ENCODE measurements around the gene RBCK1. TPM values are rescaled to one million over a fixed set of nuclear protein-coding genes. Genes with fewer than 3 reads are reported as not detected.

RBCK1 gene
- total and polyA plus RNA-seq, 9 of the 15 experiments (the other 6 are each of a cell fraction or from before 2014, with no cell fraction given) = 5.9 to 59.3 (median 26.5) TPM

DNA sequence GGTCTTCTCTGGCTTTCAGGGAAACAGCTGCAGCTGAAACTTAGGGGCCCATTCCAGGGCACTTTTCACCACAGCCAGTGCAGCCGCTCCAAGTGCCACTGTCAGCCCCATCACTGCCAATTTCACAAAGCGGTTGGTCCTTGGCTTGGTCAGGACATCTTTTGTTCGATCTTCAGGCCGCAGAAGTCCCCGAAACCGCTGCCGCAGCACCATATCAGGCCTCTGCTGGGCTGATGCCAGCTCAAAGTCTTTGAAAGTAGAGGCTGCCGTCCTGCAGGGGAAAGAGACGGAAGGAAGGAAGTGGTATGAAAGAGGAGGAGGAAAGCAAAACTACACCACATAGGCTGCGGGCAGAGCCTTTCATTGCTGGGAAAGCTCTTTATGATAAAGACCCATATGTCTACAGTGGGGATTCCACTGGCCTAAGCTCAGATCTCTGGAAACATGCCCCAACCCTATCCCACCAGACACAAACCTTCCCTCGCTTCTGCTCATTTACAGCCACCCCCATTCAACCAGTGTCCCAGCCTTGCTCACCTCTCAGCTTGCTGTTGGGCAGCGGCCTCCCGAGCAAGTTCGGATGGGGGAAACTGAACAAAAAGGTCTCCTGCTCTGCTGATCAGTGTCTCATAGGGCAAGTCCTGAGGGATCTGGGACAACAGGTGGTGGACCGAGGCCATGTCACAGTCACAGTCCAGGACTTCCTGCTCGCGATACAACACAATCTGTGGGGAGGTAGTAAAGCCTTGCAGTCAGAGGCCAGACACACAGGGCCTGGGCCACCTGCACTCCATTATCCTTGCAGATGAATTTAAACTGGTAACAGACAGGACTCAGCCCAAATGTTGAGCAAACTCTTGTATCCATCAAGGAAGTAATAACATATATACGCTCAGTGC is 30.7 kb downstream of the RBCK1 start:
- no peak for FAIRE-seq
- H3K36me3 ChIP-seq (ENCODE audit: control insufficient read depth, insufficient read depth, low read length) = peaks cover 86% of the 10 kb centered on the region
- TF ChIP-seq FOXK1 (CRISPR knock-in tag; IDR thresholded peaks at IDR 0.05; ENCODE audit: borderline replicate concordance) = no peak
- no peak for TF ChIP-seq ZNF699 (CRISPR knock-in tag; IDR thresholded peaks at IDR 0.05; ENCODE audit: insufficient replicate concordance)
- TF ChIP-seq, protein P1, sequence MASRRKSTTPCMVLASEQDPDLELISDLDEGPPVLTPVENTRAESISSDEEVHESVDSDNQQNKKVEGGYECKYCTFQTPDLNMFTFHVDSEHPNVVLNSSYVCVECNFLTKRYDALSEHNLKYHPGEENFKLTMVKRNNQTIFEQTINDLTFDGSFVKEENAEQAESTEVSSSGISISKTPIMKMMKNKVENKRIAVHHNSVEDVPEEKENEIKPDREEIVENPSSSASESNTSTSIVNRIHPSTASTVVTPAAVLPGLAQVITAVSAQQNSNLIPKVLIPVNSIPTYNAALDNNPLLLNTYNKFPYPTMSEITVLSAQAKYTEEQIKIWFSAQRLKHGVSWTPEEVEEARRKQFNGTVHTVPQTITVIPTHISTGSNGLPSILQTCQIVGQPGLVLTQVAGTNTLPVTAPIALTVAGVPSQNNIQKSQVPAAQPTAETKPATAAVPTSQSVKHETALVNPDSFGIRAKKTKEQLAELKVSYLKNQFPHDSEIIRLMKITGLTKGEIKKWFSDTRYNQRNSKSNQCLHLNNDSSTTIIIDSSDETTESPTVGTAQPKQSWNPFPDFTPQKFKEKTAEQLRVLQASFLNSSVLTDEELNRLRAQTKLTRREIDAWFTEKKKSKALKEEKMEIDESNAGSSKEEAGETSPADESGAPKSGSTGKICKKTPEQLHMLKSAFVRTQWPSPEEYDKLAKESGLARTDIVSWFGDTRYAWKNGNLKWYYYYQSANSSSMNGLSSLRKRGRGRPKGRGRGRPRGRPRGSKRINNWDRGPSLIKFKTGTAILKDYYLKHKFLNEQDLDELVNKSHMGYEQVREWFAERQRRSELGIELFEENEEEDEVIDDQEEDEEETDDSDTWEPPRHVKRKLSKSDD (conservative IDR thresholded peaks at IDR 0.05; ENCODE audit: low read length) = no peak
- no peak for TF ChIP-seq TGIF2 (CRISPR knock-in tag; IDR thresholded peaks at IDR 0.05)
- TF ChIP-seq ZKSCAN3 (CRISPR knock-in tag; IDR thresholded peaks at IDR 0.05) = no peak
- no peak for TF ChIP-seq E2F3 (CRISPR knock-in tag; IDR thresholded peaks at IDR 0.05)
- no peak for TF ChIP-seq SREBF2 (CRISPR knock-in tag; IDR thresholded peaks at IDR 0.05)
- TF ChIP-seq, protein P2, sequence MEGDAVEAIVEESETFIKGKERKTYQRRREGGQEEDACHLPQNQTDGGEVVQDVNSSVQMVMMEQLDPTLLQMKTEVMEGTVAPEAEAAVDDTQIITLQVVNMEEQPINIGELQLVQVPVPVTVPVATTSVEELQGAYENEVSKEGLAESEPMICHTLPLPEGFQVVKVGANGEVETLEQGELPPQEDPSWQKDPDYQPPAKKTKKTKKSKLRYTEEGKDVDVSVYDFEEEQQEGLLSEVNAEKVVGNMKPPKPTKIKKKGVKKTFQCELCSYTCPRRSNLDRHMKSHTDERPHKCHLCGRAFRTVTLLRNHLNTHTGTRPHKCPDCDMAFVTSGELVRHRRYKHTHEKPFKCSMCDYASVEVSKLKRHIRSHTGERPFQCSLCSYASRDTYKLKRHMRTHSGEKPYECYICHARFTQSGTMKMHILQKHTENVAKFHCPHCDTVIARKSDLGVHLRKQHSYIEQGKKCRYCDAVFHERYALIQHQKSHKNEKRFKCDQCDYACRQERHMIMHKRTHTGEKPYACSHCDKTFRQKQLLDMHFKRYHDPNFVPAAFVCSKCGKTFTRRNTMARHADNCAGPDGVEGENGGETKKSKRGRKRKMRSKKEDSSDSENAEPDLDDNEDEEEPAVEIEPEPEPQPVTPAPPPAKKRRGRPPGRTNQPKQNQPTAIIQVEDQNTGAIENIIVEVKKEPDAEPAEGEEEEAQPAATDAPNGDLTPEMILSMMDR (IDR thresholded peaks at IDR 0.05 in 2 of 3, conservative IDR thresholded peaks at IDR 0.05 in 1 of 3; ENCODE audit: insufficient read depth in 2 of 3, low read depth in 1 of 3, low read length in 3 of 3) = no peak
- no peak for TF ChIP-seq THRAP3 (IDR thresholded peaks at IDR 0.05; ENCODE audit: borderline replicate concordance)
- no peak for TF ChIP-seq ZSCAN32 (CRISPR knock-in tag; IDR thresholded peaks at IDR 0.05)
- no peak for TF ChIP-seq ZNF696 (CRISPR knock-in tag; conservative IDR thresholded peaks at IDR 0.05)
- TF ChIP-seq, protein P3, sequence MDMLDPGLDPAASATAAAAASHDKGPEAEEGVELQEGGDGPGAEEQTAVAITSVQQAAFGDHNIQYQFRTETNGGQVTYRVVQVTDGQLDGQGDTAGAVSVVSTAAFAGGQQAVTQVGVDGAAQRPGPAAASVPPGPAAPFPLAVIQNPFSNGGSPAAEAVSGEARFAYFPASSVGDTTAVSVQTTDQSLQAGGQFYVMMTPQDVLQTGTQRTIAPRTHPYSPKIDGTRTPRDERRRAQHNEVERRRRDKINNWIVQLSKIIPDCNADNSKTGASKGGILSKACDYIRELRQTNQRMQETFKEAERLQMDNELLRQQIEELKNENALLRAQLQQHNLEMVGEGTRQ (CRISPR knock-in tag; IDR thresholded peaks at IDR 0.05) = no peak
- TF ChIP-seq, protein P4, sequence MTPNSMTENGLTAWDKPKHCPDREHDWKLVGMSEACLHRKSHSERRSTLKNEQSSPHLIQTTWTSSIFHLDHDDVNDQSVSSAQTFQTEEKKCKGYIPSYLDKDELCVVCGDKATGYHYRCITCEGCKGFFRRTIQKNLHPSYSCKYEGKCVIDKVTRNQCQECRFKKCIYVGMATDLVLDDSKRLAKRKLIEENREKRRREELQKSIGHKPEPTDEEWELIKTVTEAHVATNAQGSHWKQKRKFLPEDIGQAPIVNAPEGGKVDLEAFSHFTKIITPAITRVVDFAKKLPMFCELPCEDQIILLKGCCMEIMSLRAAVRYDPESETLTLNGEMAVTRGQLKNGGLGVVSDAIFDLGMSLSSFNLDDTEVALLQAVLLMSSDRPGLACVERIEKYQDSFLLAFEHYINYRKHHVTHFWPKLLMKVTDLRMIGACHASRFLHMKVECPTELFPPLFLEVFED (CRISPR knock-in tag; conservative IDR thresholded peaks at IDR 0.05) = no peak
- TF ChIP-seq POU5F1 (IDR thresholded peaks at IDR 0.05; ENCODE audit: borderline replicate concordance, low read depth, low read length, partially characterized antibody) = no peak

More for the DNA sequence above, 30.7 kb downstream of the RBCK1 start:
- Histone ChIP-seq H2AFZ (ENCODE audit: low read depth, low read length) (no peak overlapping the region), H3K4me2 (ENCODE audit: insufficient read depth, low read length) (no peak overlapping the region), H3K27me3 (ENCODE audit: control insufficient read depth in 2 of 2, insufficient read depth in 2 of 2, low read length in 2 of 2) (no peaks in the 10 kb centered on the region), H3K4me1 (replicated peaks in 1 of 2; ENCODE audit: control insufficient read depth in 2 of 2, insufficient read depth in 2 of 2, low read length in 2 of 2) (no peaks in the 10 kb centered on the region; a peak in 1 of 5 replicates), H3K9me3 (replicated peaks; ENCODE audit: control insufficient read depth, insufficient read depth, low read depth, low read length) (no peaks in the 10 kb centered on the region), H3K9ac (ENCODE audit: insufficient read depth in 1 of 2, low read depth in 2 of 2, low read length in 2 of 2) (0 out of 4 replicates have a peak overlapping the region, but pooled peaks of 1 of the 2 experiments have one; percentile 22), H3K79me2 (ENCODE audit: control insufficient read depth, insufficient read depth, low read length) (peaks cover 4% of the 10 kb centered on the region; the same call in 1 of the 3 replicates), H3K4me3 (no peak overlapping the region), H4K20me1 (replicated peaks; ENCODE audit: control insufficient read depth, insufficient read depth, low read length) (no peaks in the 10 kb centered on the region), H3K27ac (ENCODE audit: extremely low read depth, low read depth, low read length) (no peak overlapping the region), H3K9me1 (ENCODE audit: control insufficient read depth, insufficient read depth, low read length) (no peaks in the 10 kb centered on the region)
- BruUV-seq (replicated peaks) = no TSS peak
- in situ Hi-C loops (cut with MboI) (no loop called here), intact Hi-C loops (cut with micrococcal nuclease) (no loop called here)
- DNase-seq (ENCODE audit: extremely low read depth in 1 of 4, low spot score in 3 of 4) = no peak
- CTCF ChIA-PET (ENCODE audit: low intra/inter-chr PET ratio) = no interaction called here
- 91% methylated on average over 17 of the region's 18 CpGs for WGBS (ENCODE audit: insufficient coverage, low coverage, missing lambda C conversion rate)
- ATAC-seq = no peak
- POLR2A ChIA-PET = interaction anchor here (0.9 to 3.2 kb wide), 4 partner anchors 8 to 108 kb away, joined by 4 to 21 read pairs (median 4); no protein-coding TSS in a partner anchor
